HG03159 (cell line): ENCODE results near the gene TEX2.
"Not testable (repeated sequence)": the region's sequence is repeated elsewhere in the genome, so short reads cannot be mapped to it uniquely, and the experiment has no call there.

Experiments
- ATAC-seq: cut with Tn5 transposase; IDR thresholded peaks from one replicate; pipeline ENCODE4 v1.9.1; 2021; ENCODE audit warnings: mild to moderate bottlenecking, moderate library complexity; ENCODE audit not compliant: unreplicated experiment

The TEX2 gene

GRCh38 chr17:64214950-64215349 lies 48.1 kb downstream of the TEX2 start:
- ATAC-seq = no peak

GRCh38 chr17:64213995-64214811 lies 48.9 kb downstream of the TEX2 start:
- no peak for ATAC-seq

DNA sequence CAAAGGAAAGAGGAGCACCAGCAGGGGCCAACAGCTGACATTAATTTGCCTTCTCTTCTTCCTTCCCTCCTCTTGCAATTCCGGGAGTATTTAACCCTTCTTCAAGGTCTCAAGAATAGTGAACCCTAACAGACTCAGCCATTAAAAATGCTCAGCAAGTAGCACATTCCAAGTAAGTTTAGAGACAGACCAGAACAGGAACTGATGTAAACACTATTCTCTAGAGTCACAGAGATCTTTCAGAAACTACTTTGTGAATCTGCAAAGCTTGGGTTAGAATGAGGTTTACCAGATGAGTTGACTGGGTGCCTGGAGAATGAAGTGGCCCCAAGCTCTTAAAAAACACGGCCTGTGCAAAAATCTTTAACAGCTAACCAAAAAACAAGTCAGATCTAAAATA lies 50.9 kb downstream of the TEX2 start:
- no peak for ATAC-seq

DNA sequence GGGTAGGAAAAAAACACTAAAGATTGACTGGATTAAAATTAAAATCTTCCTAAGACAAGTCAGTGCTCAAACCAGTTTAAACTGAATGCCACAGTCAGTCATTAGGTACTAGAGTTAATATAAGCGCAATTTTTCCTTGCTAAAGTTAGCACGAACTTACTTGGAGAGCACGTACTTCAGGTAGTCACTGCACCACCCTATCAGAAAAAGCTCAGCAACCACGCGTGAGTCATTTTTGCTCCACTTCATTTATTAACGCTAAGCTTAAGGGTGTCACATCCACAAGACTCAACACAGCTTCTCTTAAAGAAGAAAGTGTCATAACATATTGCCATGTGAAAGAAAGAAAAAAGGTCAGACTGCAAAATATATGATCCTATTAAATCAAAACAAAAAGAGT lies 53.1 kb downstream of the TEX2 start:
- no peak for ATAC-seq

- no peak for ATAC-seq
Measured at GRCh38 chr17:64209356-64209941, 53.6 kb downstream of the TEX2 start.

DNA sequence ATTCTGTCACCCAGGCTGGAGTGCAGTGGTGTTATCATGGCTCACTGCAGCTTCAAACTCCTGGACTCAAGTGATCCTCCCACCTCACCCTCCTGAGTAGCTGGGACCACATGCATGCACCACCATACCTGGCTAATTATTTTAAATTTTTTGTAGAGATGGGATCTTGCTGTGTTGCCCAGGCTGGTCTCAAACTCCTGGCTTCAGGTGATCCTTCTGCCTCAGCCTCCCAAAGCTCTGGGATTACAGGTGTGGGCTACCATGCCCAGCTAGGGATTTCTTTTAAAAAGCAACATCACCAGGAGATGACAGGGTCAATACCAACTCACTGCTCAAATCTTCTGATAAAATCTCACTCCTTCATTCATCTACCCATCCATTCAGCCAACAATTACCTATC lies 54.4 kb downstream of the TEX2 start:
- not testable (repeated sequence) for ATAC-seq

DNA sequence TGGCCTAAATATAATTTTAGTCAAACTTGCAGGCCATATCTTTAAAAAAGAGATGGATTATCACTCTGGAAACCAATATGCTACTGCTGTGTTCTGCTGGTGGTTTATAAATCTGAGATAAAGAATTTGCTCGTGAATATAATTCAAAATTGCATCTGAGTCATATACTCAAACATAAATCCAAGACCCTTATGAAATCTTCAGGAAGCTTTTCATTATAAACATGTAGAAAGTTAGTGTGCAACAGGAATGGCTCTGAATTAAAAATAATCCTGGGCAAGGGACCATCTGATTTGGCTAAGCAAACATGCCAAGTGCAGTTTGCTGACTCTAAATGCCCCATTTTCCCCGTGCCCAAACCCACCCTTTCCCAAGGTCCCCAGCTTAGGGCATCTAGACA lies 57.3 kb downstream of the TEX2 start:
- ATAC-seq = no peak

DNA sequence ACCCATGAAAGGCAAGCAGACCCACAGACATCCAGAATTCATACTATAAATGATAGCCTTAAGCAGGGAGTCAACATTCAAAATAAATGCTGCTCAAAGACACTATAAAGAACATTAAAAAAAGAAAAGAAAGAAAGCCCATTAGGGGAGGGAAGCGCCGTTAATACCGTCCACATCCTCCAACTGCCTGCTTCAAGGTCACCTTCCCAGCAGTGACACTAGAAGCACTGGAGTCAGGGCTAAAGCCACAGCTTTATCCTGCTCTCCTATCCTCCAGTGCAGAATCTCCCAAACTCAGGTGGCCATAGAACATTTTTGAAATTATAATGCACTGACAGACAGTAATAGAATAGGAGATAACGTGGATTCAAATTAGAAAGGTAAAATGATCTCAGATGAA lies 59.4 kb downstream of the TEX2 start:
- no peak for ATAC-seq

- no peak for ATAC-seq
Measured at GRCh38 chr17:64202683-64203344, 60.2 kb downstream of the TEX2 start.

DNA sequence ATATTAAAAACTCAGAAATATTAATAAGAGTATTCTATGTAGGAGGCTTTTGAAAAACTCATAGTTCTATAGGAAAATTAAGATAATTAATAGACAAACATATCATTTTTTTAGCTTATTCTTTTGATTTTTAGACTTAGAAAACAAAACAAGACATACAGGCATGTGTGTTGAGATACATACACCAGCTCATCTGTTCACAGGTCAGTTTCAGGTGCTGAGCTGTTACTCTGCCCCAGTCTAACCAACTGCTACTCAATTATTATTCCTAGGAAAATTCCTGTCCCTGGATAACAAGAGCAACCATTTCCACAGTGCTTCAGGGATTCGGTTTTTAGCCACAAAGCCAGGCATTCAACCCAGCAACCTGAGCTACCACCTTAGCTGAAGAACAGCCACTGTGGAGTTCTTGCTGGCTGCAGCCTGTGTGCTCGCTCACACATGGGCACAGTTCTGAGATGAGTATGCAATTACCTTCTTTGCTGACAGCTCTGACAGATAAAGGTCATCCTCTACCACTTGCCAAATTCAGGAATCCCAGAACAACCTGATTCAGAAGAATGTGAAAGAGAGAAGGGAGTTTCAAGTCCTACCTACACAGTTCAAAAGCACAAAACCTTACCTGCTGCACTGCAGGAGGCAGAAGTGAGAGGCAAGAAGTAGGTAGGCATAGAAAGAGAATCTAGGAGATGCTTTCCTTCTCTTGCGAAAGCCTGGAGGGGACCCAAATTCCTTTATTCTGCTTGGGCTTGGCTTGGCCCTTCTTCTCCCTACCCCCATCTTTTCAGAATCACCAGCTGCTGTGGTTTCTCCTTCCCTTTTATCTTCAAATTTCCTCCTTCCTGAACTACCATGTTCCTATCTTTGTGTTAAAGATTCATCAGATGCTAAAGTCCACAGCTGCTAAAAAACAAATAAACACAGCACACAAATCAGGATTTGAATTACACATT lies 62.7 kb downstream of the TEX2 start:
- ATAC-seq = no peak

DNA sequence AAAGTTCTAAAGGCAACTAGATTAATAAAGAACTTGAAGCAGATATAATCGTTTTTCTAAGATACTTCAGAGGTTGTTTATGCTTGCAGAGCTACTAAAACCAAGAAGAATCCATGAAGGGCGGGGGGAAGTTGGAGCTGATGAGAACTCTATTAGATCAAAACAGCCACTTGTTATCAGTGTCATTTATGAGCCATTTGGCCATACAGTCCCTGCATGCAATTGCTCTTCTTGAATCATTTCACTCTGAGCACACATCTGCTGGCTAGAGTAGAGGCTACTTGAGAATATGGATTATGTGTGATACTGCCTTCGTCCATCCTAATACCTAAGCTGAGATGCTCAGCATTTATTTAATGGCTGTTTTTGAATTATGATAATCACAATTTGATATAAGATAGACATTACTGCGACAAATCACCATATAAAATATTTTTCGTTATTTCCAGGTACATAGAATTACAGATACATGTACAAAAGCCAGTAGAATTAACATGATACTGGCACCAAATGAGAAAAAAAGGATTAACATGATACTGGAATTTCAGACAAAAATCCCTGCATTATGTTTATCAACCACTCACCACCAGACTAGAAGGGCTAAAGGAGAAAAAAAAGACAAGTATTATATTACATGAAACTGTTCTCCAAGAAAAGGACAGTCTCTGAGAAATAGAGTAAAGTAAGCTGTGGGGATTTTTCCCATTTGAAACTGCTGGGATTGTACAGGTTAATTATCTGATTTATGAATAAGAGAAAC lies 64.5 kb downstream of the TEX2 start:
- ATAC-seq = no peak

GRCh38 chr17:64196601-64197000 lies 66.5 kb downstream of the TEX2 start:
- no peak for ATAC-seq

DNA sequence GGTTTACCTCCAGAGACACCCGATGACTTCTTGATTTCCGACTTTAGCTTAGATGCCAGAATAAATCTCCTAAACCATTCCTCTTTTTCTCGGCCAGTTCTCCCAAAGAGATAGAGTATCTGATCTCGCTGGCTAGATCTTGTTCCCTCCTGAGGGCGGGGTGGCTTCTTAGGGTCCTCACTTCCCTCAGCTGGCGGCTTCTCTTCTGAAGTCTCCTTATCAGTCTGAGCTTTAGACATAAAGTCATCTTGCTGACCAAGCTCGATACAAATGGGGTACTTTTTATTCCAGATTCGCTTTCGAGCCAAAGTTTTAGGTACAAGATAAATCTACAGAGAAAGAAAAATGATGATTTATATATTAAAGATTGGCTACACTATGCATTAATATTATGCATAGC lies 69.5 kb downstream of the TEX2 start:
- ATAC-seq = no peak

- ATAC-seq = no peak
Measured at GRCh38 chr17:64192589-64192988, 70.5 kb downstream of the TEX2 start.

GRCh38 chr17:64190472-64190871 lies 72.6 kb downstream of the TEX2 start:
- ATAC-seq = no peak

DNA sequence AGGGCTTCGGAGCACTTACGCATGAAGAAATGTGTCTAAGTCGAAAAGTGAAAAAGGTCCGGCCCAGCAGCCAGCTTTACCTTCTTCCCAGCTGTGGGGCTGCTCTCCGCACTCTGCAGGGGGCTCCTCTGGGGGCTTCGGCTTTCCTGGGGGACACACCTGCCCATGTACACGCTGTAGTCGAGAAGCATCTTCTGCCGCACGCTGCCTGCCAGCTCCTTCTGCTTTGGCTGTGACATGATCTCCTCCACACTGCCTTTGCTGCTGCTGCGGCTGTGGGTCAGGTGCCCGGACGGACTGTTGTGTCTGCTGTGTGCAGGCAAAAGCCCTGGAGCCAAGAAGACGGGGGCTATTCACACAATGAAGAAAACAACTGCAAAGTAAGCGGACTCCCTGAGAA lies 75.0 kb downstream of the TEX2 start:
- no peak for ATAC-seq

DNA sequence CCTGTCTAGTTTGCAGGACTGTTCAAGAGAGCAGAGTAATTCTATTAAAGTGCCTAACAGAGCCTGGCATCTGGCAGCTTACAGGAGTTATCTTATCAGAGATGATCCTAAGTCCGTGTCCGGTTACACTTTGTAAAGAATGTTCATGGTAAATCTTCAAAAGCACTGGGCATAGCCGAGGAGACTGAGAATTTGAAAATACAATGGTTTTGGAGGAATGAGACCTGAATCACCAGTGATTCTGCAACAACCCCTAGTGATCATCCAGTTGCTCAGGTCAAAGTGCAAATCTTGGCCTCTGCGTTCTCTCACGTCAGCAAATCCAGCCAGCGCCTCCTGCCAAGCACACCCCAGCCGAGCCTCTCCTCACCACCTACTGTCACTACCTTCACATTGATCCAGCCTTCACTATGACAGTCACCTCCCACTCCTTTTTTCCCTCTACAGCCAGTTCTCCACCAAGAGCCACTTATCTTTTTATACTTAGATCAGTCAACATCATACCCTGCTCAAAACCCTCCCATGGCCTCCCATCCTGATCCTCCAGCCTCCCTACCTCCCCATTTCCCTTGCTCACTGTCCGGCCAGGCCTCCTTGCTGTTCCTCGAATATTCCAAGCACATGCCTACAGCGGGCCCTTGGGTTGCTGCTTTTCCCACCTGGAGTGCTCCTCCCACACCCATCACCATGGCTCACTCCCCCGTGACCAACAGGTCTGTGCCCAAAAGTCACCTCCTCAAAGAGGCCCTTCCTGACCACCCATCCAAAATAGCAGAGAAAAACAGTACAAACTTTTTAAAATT lies 75.8 kb downstream of the TEX2 start:
- ATAC-seq = no peak

DNA sequence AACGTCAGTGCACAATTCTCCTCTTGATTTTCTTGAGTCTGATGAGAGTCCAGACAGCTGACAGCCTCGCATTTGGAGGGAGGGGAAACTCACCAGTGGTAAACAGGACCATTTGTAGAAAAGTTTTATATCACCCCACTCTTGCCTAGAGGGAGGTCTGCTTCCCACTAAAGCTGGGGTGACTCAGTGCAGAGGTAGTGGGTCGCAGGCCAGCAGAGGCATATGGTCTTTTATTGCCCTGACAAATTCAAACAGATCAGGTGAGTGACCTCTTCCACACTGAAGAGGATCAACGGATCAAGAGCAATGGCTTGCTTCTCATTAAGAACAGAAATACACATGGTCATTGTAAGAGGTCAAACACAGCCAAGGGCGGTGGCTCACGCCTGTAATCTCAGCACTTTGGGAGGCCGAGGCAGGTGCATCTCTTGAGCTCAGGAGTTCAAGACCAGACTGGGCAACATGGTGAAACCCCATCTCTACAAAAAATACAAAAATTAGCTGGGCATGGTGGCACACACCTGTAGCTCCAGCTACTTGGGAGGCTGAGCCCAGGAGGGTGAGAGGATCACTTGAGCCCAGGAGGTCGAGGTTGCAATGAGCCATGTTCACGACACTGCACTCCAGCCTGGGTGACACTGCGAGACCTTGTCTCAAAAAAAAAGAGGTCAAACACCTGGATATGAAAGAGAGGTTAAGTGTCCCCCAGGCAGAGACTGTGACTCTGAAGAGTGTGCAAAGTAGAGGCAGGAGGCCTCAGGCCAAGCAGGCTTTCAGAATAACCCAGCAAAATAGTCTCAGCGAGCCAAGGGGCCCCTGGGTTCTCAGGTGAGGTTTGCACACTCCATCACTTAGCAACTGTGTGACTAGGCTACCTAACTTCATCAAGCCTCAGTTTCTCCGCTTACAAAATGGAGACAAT lies 76.6 kb downstream of the TEX2 start:
- ATAC-seq = no peak
